GM04504 (cell line): ENCODE results near the gene OOSP3.
"Not testable (repeated sequence)": the region's sequence is repeated elsewhere in the genome, so short reads cannot be mapped to it uniquely, and the experiment has no call there.

Experiments used
- DNase-seq: peaks from one replicate; pipeline ENCODE4 v3.0.0-alpha.2; 2012; ENCODE audit warnings: low read depth

Gene OOSP3

GRCh38 chr11:59878575-59878974 lies at the start of gene OOSP3:
Gene OOSP3 (plus strand): TSS chr11:59878782. CDS start chr11:59878809, 27 bp downstream.
- no peak for DNase-seq

GRCh38 chr11:59829358-59829757 lies 49.2 kb upstream of the OOSP3 start:
- DNase-seq, result no peak

GRCh38 chr11:59833602-59834001 lies 45.0 kb upstream of the OOSP3 start:
- no peak for DNase-seq

GRCh38 chr11:59839615-59840014 lies 39.0 kb upstream of the OOSP3 start:
- no peak for DNase-seq

GRCh38 chr11:59841514-59841913 lies 37.1 kb upstream of the OOSP3 start:
- no peak for DNase-seq

GRCh38 chr11:59842316-59842715 lies 36.3 kb upstream of the OOSP3 start:
- DNase-seq, result no peak

GRCh38 chr11:59845399-59845798 lies 33.2 kb upstream of the OOSP3 start, which contains the start of gene CBLIF:
Gene CBLIF (minus strand): TSS chr11:59845499. CDS start chr11:59845453, 46 bp downstream.
- DNase-seq, result no peak

- DNase-seq, result no peak
Observed at GRCh38 chr11:59846556-59846955, 32.0 kb upstream of the OOSP3 start.

GRCh38 chr11:59847626-59848025 lies 31.0 kb upstream of the OOSP3 start:
- no peak for DNase-seq

- DNase-seq, result not testable (repeated sequence)
Observed at GRCh38 chr11:59848439-59848838, 30.1 kb upstream of the OOSP3 start.

GRCh38 chr11:59849129-59849528 lies 29.5 kb upstream of the OOSP3 start:
- DNase-seq, result no peak

GRCh38 chr11:59849551-59849950 lies 29.0 kb upstream of the OOSP3 start:
- DNase-seq, result not testable (repeated sequence)

- not testable (repeated sequence) for DNase-seq
Observed at GRCh38 chr11:59851416-59851815, 27.2 kb upstream of the OOSP3 start.

GRCh38 chr11:59854871-59855270 lies 23.7 kb upstream of the OOSP3 start:
- DNase-seq, result no peak

- DNase-seq, result no peak
Observed at GRCh38 chr11:59857439-59858434, 20.8 kb upstream of the OOSP3 start.

- no peak for DNase-seq
Observed at GRCh38 chr11:59859673-59860072, 18.9 kb upstream of the OOSP3 start.

GRCh38 chr11:59862252-59862651 lies 16.3 kb upstream of the OOSP3 start:
- no peak for DNase-seq

GRCh38 chr11:59865031-59865430 lies 13.6 kb upstream of the OOSP3 start:
- no peak for DNase-seq

- DNase-seq, result no peak
Observed at GRCh38 chr11:59866397-59866796, 12.2 kb upstream of the OOSP3 start, which contains the start of gene TCN1. Gene TCN1 (minus strand): TSS chr11:59866487. CDS start chr11:59866470, 17 bp downstream.

- DNase-seq, result no peak
Observed at GRCh38 chr11:59866836-59867235, 11.7 kb upstream of the OOSP3 start.

GRCh38 chr11:59867946-59868345 lies 10.6 kb upstream of the OOSP3 start:
- no peak for DNase-seq

- no peak for DNase-seq
Observed at GRCh38 chr11:59872076-59872475, 6.5 kb upstream of the OOSP3 start.

- DNase-seq, result no peak
Observed at GRCh38 chr11:59875856-59876519, 2.6 kb upstream of the OOSP3 start.
